Ishikawa (cell line): Measurements from ENCODE around the gene TRHDE.

Source experiments
- CEBPB ChIP-seq: IDR thresholded peaks from 2 replicates; pipeline ENCODE4 v1.6.1; 2012
- CREB1 ChIP-seq: IDR thresholded peaks from 2 replicates; pipeline ENCODE4 v1.6.1; 2012; ENCODE audit warnings: low read depth
- EGR1 ChIP-seq: IDR thresholded peaks from 2 replicates; pipeline ENCODE4 v1.6.1; 2012
- EP300 ChIP-seq: IDR thresholded peaks from 2 replicates; pipeline ENCODE4 v1.6.1; 2012; ENCODE audit warnings: borderline replicate concordance
- FOXM1 ChIP-seq: IDR thresholded peaks from 2 replicates; pipeline ENCODE4 v1.6.1; 2012; ENCODE audit warnings: low read depth, borderline replicate concordance
- NFIC ChIP-seq: IDR thresholded peaks from 2 replicates; pipeline ENCODE4 v1.6.1; 2012
- RAD21 ChIP-seq: IDR thresholded peaks from 2 replicates; pipeline ENCODE4 v1.6.1; 2012; ENCODE audit warnings: low read depth
- REST ChIP-seq: IDR thresholded peaks from 2 replicates; pipeline ENCODE4 v1.6.1; 2012; ENCODE audit warnings: low read depth, mild to moderate bottlenecking
- TAF1 ChIP-seq: IDR thresholded peaks from 2 replicates; pipeline ENCODE4 v1.6.1; 2012; ENCODE audit warnings: low read depth, mild to moderate bottlenecking
- TCF12 ChIP-seq: IDR thresholded peaks from 2 replicates; pipeline ENCODE4 v1.6.1; 2012; ENCODE audit warnings: low read depth
- TEAD4 ChIP-seq: IDR thresholded peaks from 2 replicates; pipeline ENCODE4 v1.6.1; 2012
- YY1 ChIP-seq: IDR thresholded peaks from 2 replicates; pipeline ENCODE4 v1.6.1; 2012; ENCODE audit warnings: low read depth
- ZBTB7A ChIP-seq: IDR thresholded peaks from 2 replicates; pipeline ENCODE4 v1.6.1; 2012; ENCODE audit warnings: low read depth
- TF ChIP-seq, protein P1 (sequence below): IDR thresholded peaks from 2 replicates; pipeline ENCODE4 v1.6.1; 2012
- TF ChIP-seq, protein P2 (sequence below): IDR thresholded peaks from 2 replicates; pipeline ENCODE4 v1.6.1; 2012

Gene TRHDE

DNA sequence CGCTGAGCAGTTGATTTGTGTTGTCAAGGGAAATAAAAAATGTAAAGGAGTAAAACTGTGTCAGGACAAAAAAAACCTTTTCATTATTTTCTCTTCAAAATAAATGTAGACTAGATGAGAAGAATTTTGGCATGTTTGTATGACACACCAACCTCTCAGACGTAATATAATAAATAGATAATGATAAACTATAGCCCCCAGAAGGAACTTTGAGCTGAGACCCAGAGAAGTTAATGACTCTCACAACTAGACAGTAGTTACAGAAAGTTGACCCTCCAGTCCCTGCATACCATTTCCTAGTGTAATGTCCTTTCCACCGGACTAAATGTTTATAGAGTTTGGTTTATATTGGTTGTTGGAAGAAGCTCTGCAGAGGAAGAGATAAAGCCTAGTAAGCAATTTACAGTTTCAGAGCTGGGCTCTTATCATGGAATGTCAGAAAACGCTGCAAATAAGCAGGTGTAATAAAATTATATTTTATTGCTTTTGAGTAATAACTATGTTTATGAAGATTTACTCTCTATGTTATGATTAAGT is 97.3 kb downstream of the TRHDE start:
- TF ChIP-seq, protein P1, sequence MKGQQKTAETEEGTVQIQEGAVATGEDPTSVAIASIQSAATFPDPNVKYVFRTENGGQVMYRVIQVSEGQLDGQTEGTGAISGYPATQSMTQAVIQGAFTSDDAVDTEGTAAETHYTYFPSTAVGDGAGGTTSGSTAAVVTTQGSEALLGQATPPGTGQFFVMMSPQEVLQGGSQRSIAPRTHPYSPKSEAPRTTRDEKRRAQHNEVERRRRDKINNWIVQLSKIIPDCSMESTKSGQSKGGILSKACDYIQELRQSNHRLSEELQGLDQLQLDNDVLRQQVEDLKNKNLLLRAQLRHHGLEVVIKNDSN, result no peak
- TF ChIP-seq EGR1, result no peak
- TF ChIP-seq NFIC, result no peak
- TF ChIP-seq CREB1, result no peak
- TF ChIP-seq RAD21, result no peak
- TF ChIP-seq EP300, result no peak
- TF ChIP-seq YY1, result no peak
- no peak for TF ChIP-seq TCF12

DNA sequence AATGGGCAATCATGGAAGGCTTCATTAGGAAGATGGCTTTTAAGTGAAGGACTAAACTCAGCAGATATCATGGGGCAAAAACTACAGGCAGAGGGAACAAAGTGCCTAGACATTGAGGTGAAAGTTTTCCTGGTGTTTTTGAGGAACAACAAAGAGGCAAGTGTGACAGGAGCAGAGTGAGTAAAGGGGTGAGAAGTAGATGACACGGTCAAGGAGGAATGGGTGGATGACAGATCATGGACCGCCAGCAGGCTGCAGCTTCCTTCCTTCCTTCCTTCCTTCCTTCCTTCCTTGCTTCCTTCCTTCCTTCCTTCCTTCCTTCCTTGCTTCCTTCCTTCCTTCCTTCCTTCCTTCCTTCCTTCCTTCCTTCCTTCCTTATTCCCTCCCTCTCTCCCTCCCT is 108.3 kb downstream of the TRHDE start:
- TF ChIP-seq, protein P2, sequence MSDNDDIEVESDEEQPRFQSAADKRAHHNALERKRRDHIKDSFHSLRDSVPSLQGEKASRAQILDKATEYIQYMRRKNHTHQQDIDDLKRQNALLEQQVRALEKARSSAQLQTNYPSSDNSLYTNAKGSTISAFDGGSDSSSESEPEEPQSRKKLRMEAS, result no peak
- TF ChIP-seq EGR1 (no peak), TEAD4 (no peak), YY1 (no peak)

DNA sequence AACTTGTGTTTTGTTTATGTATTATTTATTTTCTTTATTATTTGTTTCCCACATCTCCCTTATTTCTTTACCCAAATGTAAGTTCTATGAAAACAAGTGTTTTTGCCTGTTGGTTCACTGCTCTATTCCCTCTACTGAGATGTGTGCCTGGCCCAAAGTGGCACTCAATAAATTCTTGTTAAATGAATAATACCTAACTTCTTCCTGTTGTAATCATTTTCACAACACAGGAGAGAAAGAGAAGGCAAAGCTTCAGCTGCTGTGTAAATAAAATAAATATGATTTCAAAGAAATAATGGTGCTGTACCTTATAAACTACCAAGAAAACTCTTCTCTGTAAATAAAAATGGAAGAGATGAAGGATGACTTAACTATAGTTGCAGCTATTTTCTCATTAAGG is 116.2 kb downstream of the TRHDE start:
- TF ChIP-seq YY1, result no peak
- TF ChIP-seq TAF1, result no peak
- TF ChIP-seq TEAD4, result no peak
- TF ChIP-seq EGR1, result no peak
- no peak for TF ChIP-seq RAD21
- no peak for TF ChIP-seq ZBTB7A
- no peak for TF ChIP-seq NFIC
- TF ChIP-seq REST, result no peak
- no peak for TF ChIP-seq TCF12
- TF ChIP-seq FOXM1, result no peak
- TF ChIP-seq, protein P1, result no peak

DNA sequence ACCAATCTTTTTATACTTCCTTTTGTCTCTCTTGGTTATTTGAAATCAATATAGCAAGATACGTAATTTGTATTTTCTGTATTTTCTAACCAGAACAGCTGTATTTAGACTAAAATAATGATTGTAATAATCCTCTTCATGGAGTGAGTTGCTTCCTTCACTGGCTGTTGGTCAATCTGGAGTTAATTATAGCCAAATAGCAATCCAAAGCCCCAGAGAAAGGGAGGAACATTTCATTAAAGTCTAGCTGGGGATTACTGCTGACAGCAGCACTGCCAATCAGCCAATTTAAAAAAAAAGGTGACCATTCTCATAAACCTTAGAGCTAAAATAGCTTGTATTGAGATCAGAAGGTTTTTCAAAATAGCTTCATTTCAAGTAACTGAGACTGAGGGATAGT is 118.0 kb downstream of the TRHDE start:
- TF ChIP-seq YY1, result no peak
- TF ChIP-seq, protein P2, result no peak
- TF ChIP-seq TCF12, result no peak
- no peak for TF ChIP-seq REST
- TF ChIP-seq TEAD4, result no peak
- no peak for TF ChIP-seq EGR1
- no peak for TF ChIP-seq CEBPB
- TF ChIP-seq TAF1, result no peak
- no peak for TF ChIP-seq ZBTB7A
- TF ChIP-seq, protein P1, result no peak
- TF ChIP-seq CREB1, result no peak
- TF ChIP-seq EP300, result no peak
- no peak for TF ChIP-seq FOXM1
- no peak for TF ChIP-seq NFIC

GRCh38 chr12:72406111-72406510 is 133.9 kb downstream of the TRHDE start:
- TF ChIP-seq YY1 (no peak), TCF12 (no peak), NFIC (no peak), REST (no peak), EP300 (no peak), EGR1 (no peak), CREB1 (no peak), RAD21 (no peak), TAF1 (no peak), TEAD4 (no peak), CEBPB (no peak), FOXM1 (no peak), ZBTB7A (no peak)
- TF ChIP-seq, protein P1, result no peak
- TF ChIP-seq, protein P2, result no peak
